Tongue (tissue), 2 donors: ENCODE measurements around the gene FCER1G. TPM values are rescaled to one million over a fixed set of nuclear protein-coding genes. Genes with fewer than 3 reads are reported as not detected.
"Not testable (repeated sequence)": the region's sequence is repeated elsewhere in the genome, so short reads cannot be mapped to it uniquely, and the experiment has no call there.

Experiments used
- DNase-seq: peaks from one replicate; pipeline ENCODE4 v3.0.0-alpha.2; 2015
- total RNA-seq: library from RNA; depleted of rRNA; stranded (reverse); fragments of >200 nt; gene quantifications from one replicate; pipeline ENCODE4 v1.2.3, GENCODE V29; 2014

The FCER1G gene
- total RNA-seq, 1 donor from 2014 or later: 4.4 TPM

GRCh38 chr1:161233102-161233501 is 18.0 kb downstream of the FCER1G start:
- DNase-seq: no peak

GRCh38 chr1:161235957-161236775 is 21.1 kb downstream of the FCER1G start:
- DNase-seq: no peak

GRCh38 chr1:161238039-161238473 is 23.0 kb downstream of the FCER1G start, which contains the start of gene NR1I3:
TSS of gene NR1I3 (minus strand) at chr1:161238203. CDS start at chr1:161236565, 1,638 bp downstream.
- no peak for DNase-seq

GRCh38 chr1:161241682-161242081 is 26.6 kb downstream of the FCER1G start:
- DNase-seq: no peak

- no peak for DNase-seq
Measured at GRCh38 chr1:161242313-161242712, 27.2 kb downstream of the FCER1G start.

GRCh38 chr1:161244888-161245287 is 29.8 kb downstream of the FCER1G start:
- no peak for DNase-seq

DNA sequence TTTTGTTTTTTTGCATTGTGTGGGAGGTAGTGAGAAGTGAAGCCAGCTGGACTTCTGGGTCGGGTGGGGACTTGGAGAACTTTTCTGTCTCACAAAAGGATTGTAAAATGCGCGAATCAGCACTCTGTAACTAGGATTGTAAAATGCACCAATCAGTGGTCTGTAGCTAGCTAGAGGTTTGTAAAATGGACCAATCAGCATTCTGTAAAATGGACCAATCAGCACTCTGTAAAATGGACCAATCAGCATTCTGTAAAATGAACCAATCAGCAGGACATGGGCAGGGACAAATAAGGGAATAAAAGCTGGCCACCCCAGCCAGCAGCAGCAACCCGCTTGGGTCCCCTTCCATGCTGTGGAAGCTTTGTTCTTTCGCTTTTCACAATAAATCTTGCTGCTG is 35.0 kb downstream of the FCER1G start:
- not testable (repeated sequence) for DNase-seq

DNA sequence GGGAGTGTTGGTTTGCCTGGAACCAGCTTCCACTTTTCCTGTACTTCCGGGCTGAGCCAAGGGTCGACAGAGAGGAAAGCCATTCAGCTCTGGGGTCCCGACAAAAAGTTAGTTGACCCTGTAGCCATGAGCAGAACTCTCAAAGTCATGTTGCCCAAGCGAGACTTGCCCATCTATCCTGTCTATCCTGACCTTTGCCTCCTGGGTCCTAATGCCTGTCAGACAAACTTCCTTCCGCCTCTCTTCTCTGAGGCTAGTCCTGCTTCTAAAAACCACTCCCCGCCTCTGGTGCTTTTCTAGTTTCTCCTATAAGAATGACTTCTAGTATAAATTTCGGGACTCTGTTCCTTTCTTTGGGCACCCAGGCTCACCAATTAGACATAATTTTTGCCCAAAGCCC is 35.7 kb downstream of the FCER1G start:
- DNase-seq: no peak

GRCh38 chr1:161251579-161251978 is 36.5 kb downstream of the FCER1G start:
- DNase-seq: no peak

DNA sequence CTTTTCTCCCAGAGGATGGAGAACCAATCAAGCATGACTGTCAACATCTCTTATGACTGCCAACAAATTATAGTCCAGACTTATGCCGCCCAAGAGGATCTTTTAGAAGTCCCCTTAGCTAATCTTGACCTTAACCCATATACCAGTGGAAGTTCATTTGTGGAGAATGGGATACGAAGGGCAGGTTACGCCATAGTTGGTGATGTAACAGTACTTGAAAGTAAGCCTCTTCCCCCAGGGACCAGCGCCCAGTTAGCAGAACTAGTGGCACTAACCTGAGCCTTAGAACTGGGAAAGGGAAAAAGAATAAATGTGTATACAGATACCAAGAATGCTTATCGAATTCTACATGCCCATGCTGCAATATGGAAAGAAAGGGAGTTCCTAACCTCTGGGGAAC is 40.2 kb downstream of the FCER1G start:
- not testable (repeated sequence) for DNase-seq

DNA sequence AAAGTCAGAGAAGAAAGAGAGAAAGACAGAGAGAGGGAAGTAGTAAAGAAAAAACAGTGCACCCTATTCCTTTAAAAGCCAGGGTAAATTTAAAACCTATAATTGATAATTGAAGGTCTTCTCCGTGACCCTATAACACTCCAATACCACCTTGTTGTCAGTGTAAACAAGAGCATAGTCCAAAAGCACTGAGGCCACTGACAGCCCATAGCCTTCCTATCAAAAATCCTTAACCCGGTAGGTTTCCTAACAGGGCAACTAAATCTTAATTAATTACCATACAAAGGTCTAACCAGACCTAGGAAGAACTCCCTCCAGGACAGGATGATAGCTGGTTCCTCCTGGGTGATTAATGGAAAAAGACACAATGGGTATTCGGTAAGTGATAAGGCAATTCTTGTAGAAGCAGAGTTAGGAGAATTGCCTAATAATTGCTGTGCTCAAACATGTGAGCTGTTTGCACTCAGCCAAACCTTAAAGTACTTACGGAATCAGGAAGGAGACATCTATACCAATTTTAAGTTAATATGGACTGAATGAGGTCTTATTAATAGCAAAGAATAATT is 40.9 kb downstream of the FCER1G start:
- DNase-seq: not testable (repeated sequence)

DNA sequence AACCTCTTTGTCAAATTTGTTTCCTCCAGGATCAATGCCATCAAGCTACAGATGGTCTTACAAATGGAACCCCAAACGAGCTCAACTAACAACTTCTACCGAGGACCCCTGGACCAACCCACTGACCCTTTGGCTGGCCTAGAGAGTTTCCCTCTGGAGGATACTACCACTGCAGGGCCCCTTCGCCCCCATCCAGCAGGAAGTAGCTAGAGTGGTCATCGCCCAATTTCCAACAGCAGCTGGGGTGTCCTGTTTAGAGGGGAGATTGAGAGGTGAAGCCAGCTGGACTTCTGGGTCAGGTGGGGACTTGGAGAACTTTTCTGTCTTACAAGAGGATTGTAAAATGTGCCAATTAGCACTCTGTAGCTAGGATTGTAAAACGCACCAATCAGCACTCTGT is 42.0 kb downstream of the FCER1G start:
- DNase-seq: not testable (repeated sequence)

DNA sequence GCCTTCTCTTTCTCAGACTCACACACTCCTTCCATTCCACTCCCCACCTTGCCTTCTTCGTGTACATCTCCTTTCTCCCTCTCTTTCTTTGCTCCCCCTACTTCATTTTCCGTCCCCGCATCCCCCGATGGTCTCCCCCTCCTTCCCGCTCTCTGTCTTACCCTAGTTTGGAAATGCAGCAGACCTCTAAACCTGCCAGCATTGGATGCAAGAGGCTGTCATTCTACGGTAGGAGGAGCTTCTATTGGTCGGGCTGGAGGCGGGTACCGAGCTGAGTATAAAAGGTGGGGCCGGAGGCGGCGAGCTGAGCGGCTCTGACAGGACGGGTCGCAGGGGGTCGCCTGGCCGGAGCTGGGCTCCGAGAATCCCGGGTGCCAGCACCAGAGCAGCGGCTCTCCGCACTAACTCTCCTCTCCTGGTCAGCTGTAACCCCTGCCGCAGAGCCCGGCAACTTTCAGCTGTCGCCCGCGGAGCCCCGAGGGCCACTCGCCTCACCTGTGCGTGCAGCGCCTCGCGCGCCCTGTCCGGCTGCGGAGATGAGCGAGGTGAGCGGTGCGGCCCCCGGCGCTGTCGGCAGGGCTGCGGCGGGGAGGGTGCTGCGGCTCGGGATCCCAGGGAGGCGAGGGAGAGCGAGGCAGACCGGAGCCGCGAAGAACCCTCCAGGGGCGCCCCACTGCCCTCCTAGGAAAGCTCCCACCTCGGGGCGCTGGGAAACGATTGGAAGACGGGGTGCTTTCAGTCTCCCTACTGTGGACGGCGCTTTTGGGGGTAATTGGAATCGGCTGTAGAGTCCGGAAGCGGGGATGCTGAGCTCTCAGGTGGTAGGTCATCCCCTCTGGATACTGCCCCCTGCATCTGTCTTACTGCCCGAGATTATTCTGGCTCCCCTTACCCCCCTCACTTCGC is 43.6 kb downstream of the FCER1G start, which contains the start of gene PCP4L1:
Gene PCP4L1 (plus strand): TSS at position 307 of the 906 bp plus-strand sequence. CDS start 230 bp downstream, at position 537.
- peak; percentile 76 for DNase-seq

DNA sequence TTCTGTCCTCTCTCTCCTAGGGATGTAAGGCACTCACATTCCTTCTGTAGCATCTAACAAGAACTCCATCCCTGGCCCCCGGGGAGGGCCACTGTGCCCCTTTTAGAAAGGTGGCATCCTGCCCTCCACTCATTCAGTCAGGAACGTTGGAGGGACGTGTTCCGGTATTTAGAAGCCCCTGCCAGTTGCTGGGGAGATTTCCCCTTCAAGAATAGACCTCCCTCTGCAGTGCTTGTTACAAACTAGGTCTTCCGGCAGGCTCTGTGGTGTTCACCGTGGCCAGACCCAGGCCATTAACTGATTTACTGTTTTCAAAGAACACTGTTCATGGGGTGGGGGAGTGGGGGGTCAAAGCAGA is 44.2 kb downstream of the FCER1G start:
- DNase-seq: no peak

- no peak for DNase-seq
Measured at GRCh38 chr1:161259765-161260164, 44.7 kb downstream of the FCER1G start.

- peak; percentile 54 for DNase-seq
Measured at GRCh38 chr1:161260376-161261260, 45.5 kb downstream of the FCER1G start.

DNA sequence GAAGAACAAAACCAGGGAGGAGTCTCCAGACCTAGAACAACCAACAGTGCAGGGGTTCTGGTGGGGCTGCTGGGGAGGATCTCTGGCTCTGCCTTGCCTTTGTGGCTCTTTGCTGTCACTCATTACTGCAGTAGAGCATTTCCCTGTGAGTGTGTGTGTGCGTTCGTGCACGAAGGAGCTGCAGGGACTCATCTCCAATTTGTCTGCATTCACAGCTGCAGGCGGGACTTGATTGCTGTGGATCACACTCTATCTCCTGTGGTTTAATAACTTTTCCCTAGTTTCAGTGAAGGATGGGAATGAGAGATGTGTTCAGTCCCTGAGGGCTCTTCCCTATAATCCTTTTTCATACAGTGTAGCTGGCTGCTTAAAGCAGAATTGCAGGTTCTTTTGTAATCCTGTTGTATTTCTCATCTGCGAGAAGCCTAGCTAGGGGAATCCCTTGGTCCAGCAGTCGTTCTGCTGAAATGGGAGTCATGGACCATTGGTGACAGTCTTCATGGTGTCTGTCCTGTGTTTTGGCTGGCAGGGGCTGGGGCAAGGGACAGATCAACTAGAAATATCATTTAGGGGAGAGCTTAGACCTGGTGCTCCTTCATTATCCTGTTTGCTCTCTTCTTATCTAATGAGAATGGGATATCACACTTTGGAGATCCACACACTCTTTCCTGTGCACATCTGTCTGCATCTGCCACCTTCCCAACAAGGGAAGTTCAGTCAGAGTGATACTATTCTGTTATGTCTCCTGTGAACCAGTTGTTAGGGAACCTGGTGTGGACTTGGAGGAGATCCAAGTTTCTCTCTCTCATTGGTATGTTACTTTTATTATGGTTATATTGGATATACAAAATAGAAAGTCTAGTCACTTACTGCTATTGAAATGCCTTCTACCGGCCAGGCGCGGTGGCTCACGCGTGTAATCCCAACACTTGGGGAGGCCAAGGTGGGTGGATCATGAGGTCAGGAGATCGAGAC is 46.5 kb downstream of the FCER1G start:
- peak; percentile 31 for DNase-seq

DNA sequence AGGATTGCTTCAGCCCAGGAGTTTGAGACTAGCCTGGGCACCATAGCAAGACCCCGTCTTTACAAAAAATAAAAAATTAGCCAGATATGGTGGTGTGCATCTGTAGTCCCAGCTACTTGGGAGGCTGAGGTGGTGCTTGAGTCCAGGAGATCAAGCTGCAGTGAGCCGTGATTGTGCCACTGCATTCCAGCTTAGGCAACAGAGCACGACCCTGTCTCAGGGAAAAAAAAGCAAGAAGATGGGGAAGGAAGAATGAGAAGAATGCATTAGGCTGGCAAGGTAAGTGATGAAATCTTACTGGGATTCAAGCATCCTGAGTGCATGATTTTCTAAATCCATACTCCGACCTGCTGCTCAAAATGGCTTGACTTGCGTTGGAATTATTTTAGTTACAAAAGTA is 50.2 kb downstream of the FCER1G start:
- no peak for DNase-seq

DNA sequence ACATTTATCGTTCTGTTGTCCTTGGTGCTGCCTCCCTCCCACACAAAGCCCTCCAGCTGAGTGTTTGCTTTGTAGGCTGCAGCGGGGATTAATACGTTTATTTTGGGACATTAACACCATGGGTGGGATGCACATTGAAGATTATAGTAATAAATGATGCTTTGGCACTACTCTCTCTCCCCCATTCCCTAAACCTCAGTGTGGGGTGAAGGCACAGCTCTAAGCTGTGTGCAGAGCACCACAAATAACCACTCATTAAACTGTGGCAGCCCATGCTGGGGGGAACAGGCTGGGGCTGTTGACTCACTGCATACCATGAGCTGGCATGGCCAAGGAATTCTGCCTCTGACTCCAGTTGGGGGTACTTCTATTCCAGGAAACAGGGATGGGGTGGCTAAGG is 51.1 kb downstream of the FCER1G start:
- no peak for DNase-seq

DNA sequence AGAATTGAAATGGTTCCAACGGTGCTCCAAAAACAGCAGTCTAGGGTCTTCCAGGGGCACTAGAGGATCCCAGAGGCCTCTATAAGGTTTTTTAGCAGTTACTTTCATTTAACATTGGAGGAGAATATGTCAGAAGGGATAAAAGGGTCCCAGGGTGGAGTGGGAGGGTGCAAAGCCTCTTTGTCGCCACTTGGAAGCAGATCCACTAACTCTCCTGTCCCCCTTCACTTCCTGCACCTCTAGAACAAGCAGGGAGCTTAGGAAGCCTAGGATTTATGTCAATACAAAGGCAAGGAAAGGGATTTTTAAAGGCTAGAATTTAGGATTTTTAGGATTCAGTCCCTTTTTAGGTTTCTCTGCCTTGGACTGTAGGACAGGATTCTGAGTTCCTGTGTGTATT is 51.7 kb downstream of the FCER1G start:
- no peak for DNase-seq
